Sciatic nerve (tissue), 2 donors: ENCODE measurements around the gene LAMC2. TPM values are rescaled to one million over a fixed set of nuclear protein-coding genes. Genes with fewer than 3 reads are reported as not detected.
"Not testable (repeated sequence)": the region's sequence is repeated elsewhere in the genome, so short reads cannot be mapped to it uniquely, and the experiment has no call there.

Experiments
- ATAC-seq: fragments of 200-7000 bp; cut with Tn5 transposase; one replicate; pipeline ENCODE4 v1.9.1; 2020; ENCODE audit warnings: mild to moderate bottlenecking, moderate library complexity
- DNase-seq: peaks from one replicate; pipeline ENCODE4 v3.0.0-alpha.2; 2020; ENCODE audit warnings: low spot score
- intact Hi-C: fragments of 100-400 bp; cut with DNase I; formaldehyde crosslinking; loops from one replicate; pipeline ENCODE4 v1.14.2; 2022
- total RNA-seq: library from RNA; stranded (reverse); fragmentation: NEBNext Ultra II Directional; extraction: Animal tissue kit (Norgen Biotek cat#: 25700); gene quantifications from one replicate; pipeline ENCODE4 v1.2.1, GENCODE V29; 2021
- donor health status: DM: no; HTN: no; CAD: no.
- donor health status: DM: no; HTN: no; CAD: no.

Gene LAMC2
- total RNA-seq, result 3.4 TPM

- intact Hi-C loops, result no loop called here
- DNase-seq, result no peak
- ATAC-seq, result peak; percentile 78
These were observed at the start of gene LAMC2 for GRCh38 chr1:183185941-183186490. LAMC2 (plus strand) TSS chr1:183186264; CDS start chr1:183186353, 89 bp downstream.

- ATAC-seq, result peak; percentile 68
- intact Hi-C loops, result no loop called here
These were observed 48.3 kb upstream of the LAMC2 start for GRCh38 chr1:183137782-183138181.

GRCh38 chr1:183138301-183138700 is 47.8 kb upstream of the LAMC2 start:
- intact Hi-C loops, result no loop called here
- ATAC-seq (no peak), DNase-seq (no peak)

More at GRCh38 chr1:183137782-183138181, 48.3 kb upstream of the LAMC2 start:
- no peak for DNase-seq

- DNase-seq (no peak), ATAC-seq (peak; percentile 21)
- intact Hi-C loops, result no loop called here
These were observed 46.7 kb upstream of the LAMC2 start for GRCh38 chr1:183139281-183139942.

- ATAC-seq (no peak), DNase-seq (no peak)
- intact Hi-C loops, result no loop called here
These were observed 45.4 kb upstream of the LAMC2 start for GRCh38 chr1:183140633-183141032.

GRCh38 chr1:183142171-183142570 is 43.9 kb upstream of the LAMC2 start:
- ATAC-seq (no peak), DNase-seq (no peak)
- intact Hi-C loops, result no loop called here

GRCh38 chr1:183143576-183144315 is 42.3 kb upstream of the LAMC2 start:
- no peak for DNase-seq
- peak; percentile 33 for ATAC-seq
- intact Hi-C loops, result no loop called here

- ATAC-seq, result no peak
These were observed 41.3 kb upstream of the LAMC2 start for GRCh38 chr1:183144752-183145151.

GRCh38 chr1:183147735-183148134 is 38.3 kb upstream of the LAMC2 start:
- intact Hi-C loops, result no loop called here
- DNase-seq (no peak), ATAC-seq (peak; percentile 4)

More at GRCh38 chr1:183144752-183145151, 41.3 kb upstream of the LAMC2 start:
- DNase-seq, result no peak
- intact Hi-C loops, result no loop called here

GRCh38 chr1:183148599-183148998 is 37.5 kb upstream of the LAMC2 start:
- peak; percentile 69 for ATAC-seq
- intact Hi-C loops, result no loop called here
- DNase-seq, result no peak

GRCh38 chr1:183149273-183149672 is 36.8 kb upstream of the LAMC2 start:
- intact Hi-C loops, result no loop called here
- peak; percentile 29 for ATAC-seq

GRCh38 chr1:183150032-183150431 is 36.0 kb upstream of the LAMC2 start:
- intact Hi-C loops, ATAC-seq, DNase-seq: not testable (repeated sequence)

More at GRCh38 chr1:183149273-183149672, 36.8 kb upstream of the LAMC2 start:
- no peak for DNase-seq

GRCh38 chr1:183150445-183150844 is 35.6 kb upstream of the LAMC2 start:
- intact Hi-C loops, result no loop called here
- ATAC-seq, result no peak

GRCh38 chr1:183152180-183152579 is 33.9 kb upstream of the LAMC2 start:
- DNase-seq, result no peak
- intact Hi-C loops, result no loop called here
- ATAC-seq, result no peak

More at GRCh38 chr1:183150445-183150844, 35.6 kb upstream of the LAMC2 start:
- DNase-seq, result no peak

- DNase-seq (no peak), ATAC-seq (no peak)
- intact Hi-C loops, result no loop called here
These were observed 30.1 kb upstream of the LAMC2 start for GRCh38 chr1:183155939-183156338.

- ATAC-seq (no peak), DNase-seq (no peak)
- intact Hi-C loops, result no loop called here
These were observed 26.1 kb upstream of the LAMC2 start for GRCh38 chr1:183159960-183160359.

GRCh38 chr1:183161391-183161790 is 24.7 kb upstream of the LAMC2 start:
- DNase-seq (no peak), ATAC-seq (no peak)
- intact Hi-C loops, result no loop called here

- DNase-seq (no peak), ATAC-seq (no peak)
- intact Hi-C loops, result no loop called here
These were observed 22.7 kb upstream of the LAMC2 start for GRCh38 chr1:183163316-183163715.

- intact Hi-C loops, result no loop called here
- no peak for DNase-seq
- no peak for ATAC-seq
These were observed 21.7 kb upstream of the LAMC2 start for GRCh38 chr1:183164340-183164739.

GRCh38 chr1:183164963-183165362 is 21.1 kb upstream of the LAMC2 start:
- intact Hi-C loops, result no loop called here
- no peak for ATAC-seq

More at GRCh38 chr1:183164963-183165362, 21.1 kb upstream of the LAMC2 start:
- DNase-seq, result no peak
